Activated T-helper 1 cell treated with anti-CD3 and anti-CD28 coated beads, Interleukin-12 subunit alpha, Interleukin-12 subunit beta, Interleukin-2, Interleukin-4 antibody, amounts not matched to agents 30 ng/mL and 10 ng/mL and 1 ng/mL, durations not matched to agents 14 hours and 24 hours and 36 hours (primary cell): ENCODE results near the gene MCU. TPM values are rescaled to one million over a fixed set of nuclear protein-coding genes. Genes with fewer than 3 reads are reported as not detected.

Source experiments
- DNase-seq: peaks from one replicate; pipeline ENCODE4 v3.0.0; 2021; ENCODE audit warnings: low spot score
- H3K27ac Mint-ChIP-seq: one replicate; pipeline ENCODE4 v1.8.0; 2021; ENCODE audit warnings: mild to moderate bottlenecking, mixed read lengths
- H3K27me3 Mint-ChIP-seq: one replicate; pipeline ENCODE4 v1.8.0; 2022; ENCODE audit warnings: mild to moderate bottlenecking, moderate library complexity, mixed read lengths; ENCODE audit not compliant: insufficient read depth
- H3K36me3 Mint-ChIP-seq: one replicate; pipeline ENCODE4 v1.8.0; 2021; ENCODE audit warnings: low read depth, mixed read lengths
- H3K4me1 Mint-ChIP-seq: one replicate; pipeline ENCODE4 v1.8.0; 2021; ENCODE audit warnings: low read depth, mixed read lengths
- H3K4me3 Mint-ChIP-seq: one replicate; pipeline ENCODE4 v1.8.0; 2021; ENCODE audit warnings: mild to moderate bottlenecking, moderate library complexity, mixed read lengths
- H3K9me3 Mint-ChIP-seq: one replicate; pipeline ENCODE4 v1.8.0; 2021; ENCODE audit warnings: mixed read lengths
- intact Hi-C: fragments of 100-400 bp; cut with micrococcal nuclease; formaldehyde crosslinking; loops from one replicate; pipeline ENCODE4 v1.15.1; 2024
- total RNA-seq: library from RNA; stranded (reverse); gene quantifications from 2 replicates; pipeline ENCODE4 v1.2.3, GENCODE V29; 2022

The MCU gene
- total RNA-seq, 1 donor from 2014 or later: 17.5 TPM

- no peak for DNase-seq
- intact Hi-C loops: no loop called here
- Mint-ChIP-seq H3K9me3 (no peaks in the 10 kb centered on the region), H3K4me1 (peaks cover 9% of the 10 kb centered on the region), H3K4me3 (no peak overlapping the region), H3K36me3 (peaks cover 1% of the 10 kb centered on the region), H3K27ac (no peak overlapping the region), H3K27me3 (no peaks in the 10 kb centered on the region)
Observed at GRCh38 chr10:72792288-72792687, 100.3 kb downstream of the MCU start.

GRCh38 chr10:72793752-72794151 is 101.8 kb downstream of the MCU start:
- no peak overlapping the region for H3K27ac Mint-ChIP-seq
- H3K4me1 Mint-ChIP-seq: peaks cover 9% of the 10 kb centered on the region
- no peak for DNase-seq
- no peaks in the 10 kb centered on the region for H3K27me3 Mint-ChIP-seq
- no peak overlapping the region for H3K4me3 Mint-ChIP-seq
- H3K36me3 Mint-ChIP-seq: no peaks in the 10 kb centered on the region
- intact Hi-C loops: no loop called here
- no peaks in the 10 kb centered on the region for H3K9me3 Mint-ChIP-seq

GRCh38 chr10:72794260-72794659 is 102.3 kb downstream of the MCU start:
- intact Hi-C loops: no loop called here
- no peaks in the 10 kb centered on the region for H3K36me3 Mint-ChIP-seq
- no peaks in the 10 kb centered on the region for H3K9me3 Mint-ChIP-seq
- no peak overlapping the region for H3K4me3 Mint-ChIP-seq
- no peak overlapping the region for H3K27ac Mint-ChIP-seq
- DNase-seq: no peak
- H3K27me3 Mint-ChIP-seq: no peaks in the 10 kb centered on the region
- H3K4me1 Mint-ChIP-seq: peaks cover 8% of the 10 kb centered on the region

- no peaks in the 10 kb centered on the region for H3K27me3 Mint-ChIP-seq
- no peaks in the 10 kb centered on the region for H3K4me1 Mint-ChIP-seq
- no peak overlapping the region for H3K4me3 Mint-ChIP-seq
- H3K27ac Mint-ChIP-seq: no peak overlapping the region
- no peaks in the 10 kb centered on the region for H3K36me3 Mint-ChIP-seq
- no peak for DNase-seq
- no peaks in the 10 kb centered on the region for H3K9me3 Mint-ChIP-seq
- intact Hi-C loops: no loop called here
Observed at GRCh38 chr10:72796042-72796441, 104.1 kb downstream of the MCU start.

GRCh38 chr10:72796538-72796937 is 104.6 kb downstream of the MCU start:
- H3K4me1 Mint-ChIP-seq: no peaks in the 10 kb centered on the region
- no peaks in the 10 kb centered on the region for H3K27me3 Mint-ChIP-seq
- no peaks in the 10 kb centered on the region for H3K9me3 Mint-ChIP-seq
- H3K4me3 Mint-ChIP-seq: no peak overlapping the region
- DNase-seq: no peak
- H3K27ac Mint-ChIP-seq: no peak overlapping the region
- intact Hi-C loops: no loop called here
- H3K36me3 Mint-ChIP-seq: no peaks in the 10 kb centered on the region

GRCh38 chr10:72800000-72800740 is 108.2 kb downstream of the MCU start:
- H3K9me3 Mint-ChIP-seq: no peaks in the 10 kb centered on the region
- no peak overlapping the region for H3K4me3 Mint-ChIP-seq
- H3K36me3 Mint-ChIP-seq: no peaks in the 10 kb centered on the region
- no peak overlapping the region for H3K27ac Mint-ChIP-seq
- no peaks in the 10 kb centered on the region for H3K27me3 Mint-ChIP-seq
- intact Hi-C loops: no loop called here
- DNase-seq: no peak
- peaks cover 5% of the 10 kb centered on the region for H3K4me1 Mint-ChIP-seq

GRCh38 chr10:72800741-72801092 is 108.8 kb downstream of the MCU start:
- intact Hi-C loops: no loop called here
- H3K4me3 Mint-ChIP-seq: no peak overlapping the region
- peaks cover 5% of the 10 kb centered on the region for H3K4me1 Mint-ChIP-seq
- no peak overlapping the region for H3K27ac Mint-ChIP-seq
- H3K27me3 Mint-ChIP-seq: no peaks in the 10 kb centered on the region
- peaks cover under 1% of the 10 kb centered on the region for H3K36me3 Mint-ChIP-seq
- DNase-seq: no peak
- no peaks in the 10 kb centered on the region for H3K9me3 Mint-ChIP-seq

- no peak for DNase-seq
- H3K9me3 Mint-ChIP-seq: no peaks in the 10 kb centered on the region
- no peak overlapping the region for H3K4me3 Mint-ChIP-seq
- H3K27ac Mint-ChIP-seq: no peak overlapping the region
- H3K27me3 Mint-ChIP-seq: no peaks in the 10 kb centered on the region
- peaks cover 5% of the 10 kb centered on the region for H3K4me1 Mint-ChIP-seq
- intact Hi-C loops: no loop called here
- peaks cover 2% of the 10 kb centered on the region for H3K36me3 Mint-ChIP-seq
Observed at GRCh38 chr10:72801263-72801868, 109.4 kb downstream of the MCU start.

- H3K9me3 Mint-ChIP-seq: no peaks in the 10 kb centered on the region
- peaks cover 5% of the 10 kb centered on the region for H3K4me1 Mint-ChIP-seq
- no peak for DNase-seq
- H3K27ac Mint-ChIP-seq: no peak overlapping the region
- intact Hi-C loops: no loop called here
- no peak overlapping the region for H3K4me3 Mint-ChIP-seq
- peaks cover 2% of the 10 kb centered on the region for H3K36me3 Mint-ChIP-seq
- no peaks in the 10 kb centered on the region for H3K27me3 Mint-ChIP-seq
Observed at GRCh38 chr10:72802332-72802731, 110.4 kb downstream of the MCU start.

GRCh38 chr10:72802763-72803505 is 111.0 kb downstream of the MCU start:
- H3K4me3 Mint-ChIP-seq: no peak overlapping the region
- H3K27me3 Mint-ChIP-seq: no peaks in the 10 kb centered on the region
- H3K9me3 Mint-ChIP-seq: no peaks in the 10 kb centered on the region
- intact Hi-C loops: no loop called here
- H3K4me1 Mint-ChIP-seq: peaks cover 5% of the 10 kb centered on the region
- DNase-seq: no peak
- H3K27ac Mint-ChIP-seq: no peak overlapping the region
- H3K36me3 Mint-ChIP-seq: peaks cover 2% of the 10 kb centered on the region

GRCh38 chr10:72808001-72808400 is 116.1 kb downstream of the MCU start:
- Mint-ChIP-seq H3K4me3 (no peak overlapping the region), H3K4me1 (no peaks in the 10 kb centered on the region), H3K9me3 (no peaks in the 10 kb centered on the region), H3K36me3 (peaks cover 2% of the 10 kb centered on the region), H3K27me3 (no peaks in the 10 kb centered on the region), H3K27ac (no peak overlapping the region)
- intact Hi-C loops: no loop called here
- DNase-seq: no peak

GRCh38 chr10:72809006-72809405 is 117.1 kb downstream of the MCU start:
- intact Hi-C loops: no loop called here
- DNase-seq: no peak
- H3K36me3 Mint-ChIP-seq: peaks cover 2% of the 10 kb centered on the region
- no peak overlapping the region for H3K4me3 Mint-ChIP-seq
- no peaks in the 10 kb centered on the region for H3K4me1 Mint-ChIP-seq
- no peaks in the 10 kb centered on the region for H3K9me3 Mint-ChIP-seq
- H3K27me3 Mint-ChIP-seq: no peaks in the 10 kb centered on the region
- no peak overlapping the region for H3K27ac Mint-ChIP-seq

- intact Hi-C loops: no loop called here
- no peaks in the 10 kb centered on the region for H3K36me3 Mint-ChIP-seq
- no peaks in the 10 kb centered on the region for H3K9me3 Mint-ChIP-seq
- H3K27me3 Mint-ChIP-seq: no peaks in the 10 kb centered on the region
- H3K4me1 Mint-ChIP-seq: no peaks in the 10 kb centered on the region
- DNase-seq: no peak
- H3K4me3 Mint-ChIP-seq: no peak overlapping the region
- H3K27ac Mint-ChIP-seq: no peak overlapping the region
Observed at GRCh38 chr10:72810976-72811375, 119.0 kb downstream of the MCU start.
